PFSK-1 (cell line): ENCODE data around the gene OTULIN.

Experiments
- FOXP2 ChIP-seq: optimal IDR thresholded peaks from 2 replicates; pipeline ENCODE3; 2011; ENCODE audit warnings: borderline replicate concordance, control low read depth, inconsistent platforms; ENCODE audit not compliant: insufficient read depth; ENCODE audit errors: extremely low read length, extremely low read depth
- POLR2AphosphoS5 ChIP-seq: IDR thresholded peaks from 2 replicates; pipeline ENCODE4 v1.6.1; 2012; ENCODE audit warnings: low read depth, mild to moderate bottlenecking, control low read depth, low read length, moderate library complexity
- SIN3A ChIP-seq: IDR thresholded peaks from 2 replicates; pipeline ENCODE4 v1.6.1; 2012; ENCODE audit warnings: mild to moderate bottlenecking, low read length, moderate library complexity, borderline replicate concordance; ENCODE audit not compliant: insufficient read depth
- TAF1 ChIP-seq: IDR thresholded peaks from 2 replicates; pipeline ENCODE4 v1.6.1; 2012; ENCODE audit warnings: low read length, control low read depth, borderline replicate concordance; ENCODE audit not compliant: insufficient read depth
- TF ChIP-seq, protein P1 (sequence below), 2 experiments: IDR thresholded peaks; 2 replicates each; pipeline versions ENCODE4 v1.6.1 to v1.8.0; 2011 to 2012; ENCODE audit warnings: low read depth in 2 of 2, low read length in 2 of 2, control low read depth in 1 of 2, inconsistent platforms in 1 of 2, mild to moderate bottlenecking in 1 of 2, moderate library complexity in 1 of 2; ENCODE audit not compliant: insufficient read depth in 1 of 2

OTULIN gene

DNA sequence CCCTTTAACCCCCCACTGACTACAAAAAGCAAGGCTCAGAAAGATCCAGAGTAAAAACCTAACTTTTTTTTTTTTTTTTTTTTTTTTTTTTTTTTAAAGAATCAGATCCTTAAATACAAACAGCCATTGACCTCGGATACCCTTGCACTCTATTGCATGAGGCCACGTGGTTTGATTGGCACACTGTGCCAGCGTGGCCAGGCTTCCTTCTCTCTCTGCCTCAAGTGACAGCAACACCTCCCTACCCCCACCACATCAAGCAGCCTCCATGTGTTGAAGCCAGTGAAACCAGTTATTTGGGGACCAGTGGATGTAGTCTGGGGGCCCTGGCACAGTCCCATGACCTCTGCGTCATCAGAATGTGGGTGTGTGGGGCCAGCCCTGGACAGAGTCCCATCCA lies 71.4 kb downstream of the OTULIN start:
- TF ChIP-seq, protein P1, sequence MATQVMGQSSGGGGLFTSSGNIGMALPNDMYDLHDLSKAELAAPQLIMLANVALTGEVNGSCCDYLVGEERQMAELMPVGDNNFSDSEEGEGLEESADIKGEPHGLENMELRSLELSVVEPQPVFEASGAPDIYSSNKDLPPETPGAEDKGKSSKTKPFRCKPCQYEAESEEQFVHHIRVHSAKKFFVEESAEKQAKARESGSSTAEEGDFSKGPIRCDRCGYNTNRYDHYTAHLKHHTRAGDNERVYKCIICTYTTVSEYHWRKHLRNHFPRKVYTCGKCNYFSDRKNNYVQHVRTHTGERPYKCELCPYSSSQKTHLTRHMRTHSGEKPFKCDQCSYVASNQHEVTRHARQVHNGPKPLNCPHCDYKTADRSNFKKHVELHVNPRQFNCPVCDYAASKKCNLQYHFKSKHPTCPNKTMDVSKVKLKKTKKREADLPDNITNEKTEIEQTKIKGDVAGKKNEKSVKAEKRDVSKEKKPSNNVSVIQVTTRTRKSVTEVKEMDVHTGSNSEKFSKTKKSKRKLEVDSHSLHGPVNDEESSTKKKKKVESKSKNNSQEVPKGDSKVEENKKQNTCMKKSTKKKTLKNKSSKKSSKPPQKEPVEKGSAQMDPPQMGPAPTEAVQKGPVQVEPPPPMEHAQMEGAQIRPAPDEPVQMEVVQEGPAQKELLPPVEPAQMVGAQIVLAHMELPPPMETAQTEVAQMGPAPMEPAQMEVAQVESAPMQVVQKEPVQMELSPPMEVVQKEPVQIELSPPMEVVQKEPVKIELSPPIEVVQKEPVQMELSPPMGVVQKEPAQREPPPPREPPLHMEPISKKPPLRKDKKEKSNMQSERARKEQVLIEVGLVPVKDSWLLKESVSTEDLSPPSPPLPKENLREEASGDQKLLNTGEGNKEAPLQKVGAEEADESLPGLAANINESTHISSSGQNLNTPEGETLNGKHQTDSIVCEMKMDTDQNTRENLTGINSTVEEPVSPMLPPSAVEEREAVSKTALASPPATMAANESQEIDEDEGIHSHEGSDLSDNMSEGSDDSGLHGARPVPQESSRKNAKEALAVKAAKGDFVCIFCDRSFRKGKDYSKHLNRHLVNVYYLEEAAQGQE (IDR thresholded peaks at IDR 0.05; ENCODE audit: insufficient read depth in 1 of 2, low read depth in 2 of 2, low read length in 2 of 2) = no peak
- TF ChIP-seq SIN3A (no peak), TAF1 (no peak), POLR2AphosphoS5 (no peak)

DNA sequence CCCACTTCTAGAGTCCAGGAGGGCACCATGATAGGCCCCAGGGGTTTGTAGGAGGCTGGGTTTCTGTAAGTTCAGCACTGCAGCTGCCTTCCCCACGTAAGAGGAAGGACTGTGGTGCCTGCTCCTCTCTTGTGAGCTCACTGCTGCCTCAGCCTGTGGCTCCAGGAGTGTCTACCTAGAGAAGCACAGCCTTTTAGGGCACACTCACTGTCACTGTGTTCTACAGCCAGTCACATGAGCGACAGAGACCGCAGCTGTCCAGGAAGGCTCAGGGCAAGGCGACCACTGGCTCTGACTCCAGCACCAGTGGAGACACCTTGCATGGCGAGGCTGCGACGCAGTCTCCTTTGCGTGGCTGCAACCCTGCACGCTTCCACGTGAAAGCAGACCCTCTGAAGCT lies 72.8 kb downstream of the OTULIN start:
- TF ChIP-seq TAF1 (no peak), FOXP2 (no peak), SIN3A (no peak)
- TF ChIP-seq, protein P1 (IDR thresholded peaks at IDR 0.05; ENCODE audit: insufficient read depth in 1 of 2, low read depth in 2 of 2, low read length in 2 of 2) = no peak

DNA sequence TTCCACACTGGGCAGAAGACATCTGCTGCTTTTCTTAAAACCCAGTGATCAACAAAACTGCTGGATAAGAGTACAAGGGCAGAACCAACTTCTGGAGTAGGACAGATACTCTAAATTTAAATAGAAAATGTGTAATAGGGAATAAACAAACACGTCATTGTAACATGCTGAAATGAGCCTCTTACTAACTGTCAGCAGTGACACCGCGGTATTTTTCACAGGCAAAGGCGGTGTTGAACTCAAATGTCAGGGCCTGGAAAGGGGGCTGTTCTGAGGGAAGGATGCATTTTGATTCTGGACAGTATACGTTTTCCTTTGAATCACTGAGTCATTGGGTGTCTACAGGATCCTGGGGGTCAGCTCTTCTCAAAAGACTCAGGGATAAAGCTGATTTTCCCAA lies 73.5 kb downstream of the OTULIN start:
- TF ChIP-seq TAF1 (no peak), POLR2AphosphoS5 (no peak)

DNA sequence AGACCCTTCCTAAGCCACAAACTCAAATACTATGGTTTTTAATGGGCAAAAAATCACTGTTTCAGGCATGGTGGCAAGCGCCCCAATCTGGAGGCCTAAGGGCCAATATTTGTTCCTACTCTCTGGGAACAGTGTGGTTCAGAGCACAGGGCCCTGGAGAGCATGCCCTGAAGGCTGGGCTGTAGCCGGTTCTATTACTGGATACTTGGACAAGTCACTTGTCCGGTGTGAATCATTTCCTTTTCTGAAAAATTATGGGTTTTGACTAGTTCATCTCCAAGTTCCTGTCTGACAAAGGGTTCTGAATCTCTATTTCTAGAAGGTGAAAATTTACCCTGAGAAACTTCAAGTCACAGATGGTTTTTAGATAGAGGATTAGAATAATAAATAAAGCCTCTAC lies 75.0 kb downstream of the OTULIN start:
- TF ChIP-seq SIN3A (no peak), TAF1 (no peak), POLR2AphosphoS5 (no peak), FOXP2 (no peak)
- TF ChIP-seq, protein P1 (IDR thresholded peaks at IDR 0.05; ENCODE audit: insufficient read depth in 1 of 2, low read depth in 2 of 2, low read length in 2 of 2) = no peak

DNA sequence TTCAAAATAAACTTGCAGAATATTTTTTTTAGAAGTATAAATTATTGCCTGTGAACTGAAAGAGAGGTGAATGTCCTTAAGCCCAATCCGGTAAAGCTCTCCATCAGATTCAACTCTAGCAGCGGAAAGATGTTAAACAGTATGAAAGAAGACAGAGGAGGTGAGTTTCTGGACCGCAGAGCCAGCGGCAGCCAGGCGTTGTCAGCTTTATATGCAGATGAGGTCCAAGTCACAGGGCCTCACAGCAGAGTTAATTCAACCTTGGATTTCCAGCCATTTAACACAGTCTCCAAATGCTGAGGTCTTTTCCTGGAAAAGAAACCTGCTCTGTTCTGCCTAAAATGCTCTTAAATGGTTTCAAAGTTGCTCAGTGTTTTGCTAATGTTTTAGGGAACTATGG lies 75.5 kb downstream of the OTULIN start:
- TF ChIP-seq, protein P1 (IDR thresholded peaks at IDR 0.05; ENCODE audit: insufficient read depth in 1 of 2, low read depth in 2 of 2, low read length in 2 of 2) = no peak
- TF ChIP-seq SIN3A (no peak), TAF1 (no peak)

DNA sequence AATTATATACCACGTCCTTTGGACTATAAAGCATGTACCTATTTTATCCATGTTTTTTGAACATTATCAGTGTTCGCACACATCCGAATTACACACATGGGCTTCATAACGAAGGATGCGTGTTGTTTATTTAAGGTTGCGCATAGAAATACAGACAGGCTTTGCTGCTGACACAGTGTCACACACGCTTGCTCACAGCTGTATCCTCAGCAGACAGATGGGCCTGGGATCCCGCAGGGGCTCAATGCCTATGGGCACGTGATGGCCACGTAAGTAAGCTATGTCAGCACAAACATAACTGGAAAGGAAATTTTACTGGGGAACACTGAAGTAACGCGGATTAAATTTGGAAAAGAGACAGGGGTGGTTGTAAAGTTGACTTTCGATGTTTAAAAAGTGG lies 76.6 kb downstream of the OTULIN start:
- TF ChIP-seq FOXP2 (no peak), POLR2AphosphoS5 (no peak), TAF1 (no peak), SIN3A (no peak)
- TF ChIP-seq, protein P1 (IDR thresholded peaks at IDR 0.05; ENCODE audit: insufficient read depth in 1 of 2, low read depth in 2 of 2, low read length in 2 of 2) = no peak
